ENCODE results near the gene MRI1. TPM values are rescaled to one million over a fixed set of nuclear protein-coding genes. Genes with fewer than 3 reads are reported as not detected.

Gene MRI1
- total RNA-seq, 1 donor, result 27.2 TPM

DNA sequence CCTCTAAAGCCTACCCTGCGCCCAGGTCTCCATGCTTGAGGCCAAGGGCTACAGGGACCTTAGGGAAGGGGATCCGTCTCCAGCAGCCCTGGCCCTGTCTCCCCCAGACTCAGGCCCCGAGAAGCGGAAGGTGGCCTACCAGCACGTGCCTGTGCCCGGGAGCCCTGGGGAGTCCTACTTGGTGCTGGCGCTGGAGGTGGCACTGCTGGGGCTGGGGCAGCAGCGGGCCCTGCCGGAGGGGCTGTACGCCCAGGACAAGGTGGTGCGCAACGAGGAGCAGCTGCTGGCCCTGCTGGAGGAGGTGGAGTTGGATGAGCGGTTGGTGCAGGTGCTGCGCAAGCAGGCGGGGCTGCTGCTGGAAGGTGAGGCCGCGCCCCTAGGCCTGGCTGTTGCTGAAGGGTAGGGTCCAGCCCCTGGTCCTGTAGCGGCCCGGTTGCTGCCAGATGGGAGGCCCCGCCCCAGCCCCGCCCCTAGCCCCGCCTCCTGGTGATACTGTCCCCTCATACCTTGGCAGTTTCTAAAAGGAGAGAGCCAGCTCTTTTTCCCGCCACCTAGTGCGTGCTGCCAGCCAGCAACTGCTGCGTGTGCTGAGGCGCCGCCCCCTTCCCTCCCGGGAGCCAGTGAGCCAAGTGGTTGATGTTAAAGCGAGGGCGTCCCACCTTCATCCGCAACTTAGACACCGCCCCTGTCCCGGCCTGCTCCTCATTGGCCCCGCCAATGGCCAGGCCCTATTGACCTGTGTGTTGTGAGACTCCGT, 53.5 kb downstream of the MRI1 start:
- TF ChIP-seq, protein P1, sequence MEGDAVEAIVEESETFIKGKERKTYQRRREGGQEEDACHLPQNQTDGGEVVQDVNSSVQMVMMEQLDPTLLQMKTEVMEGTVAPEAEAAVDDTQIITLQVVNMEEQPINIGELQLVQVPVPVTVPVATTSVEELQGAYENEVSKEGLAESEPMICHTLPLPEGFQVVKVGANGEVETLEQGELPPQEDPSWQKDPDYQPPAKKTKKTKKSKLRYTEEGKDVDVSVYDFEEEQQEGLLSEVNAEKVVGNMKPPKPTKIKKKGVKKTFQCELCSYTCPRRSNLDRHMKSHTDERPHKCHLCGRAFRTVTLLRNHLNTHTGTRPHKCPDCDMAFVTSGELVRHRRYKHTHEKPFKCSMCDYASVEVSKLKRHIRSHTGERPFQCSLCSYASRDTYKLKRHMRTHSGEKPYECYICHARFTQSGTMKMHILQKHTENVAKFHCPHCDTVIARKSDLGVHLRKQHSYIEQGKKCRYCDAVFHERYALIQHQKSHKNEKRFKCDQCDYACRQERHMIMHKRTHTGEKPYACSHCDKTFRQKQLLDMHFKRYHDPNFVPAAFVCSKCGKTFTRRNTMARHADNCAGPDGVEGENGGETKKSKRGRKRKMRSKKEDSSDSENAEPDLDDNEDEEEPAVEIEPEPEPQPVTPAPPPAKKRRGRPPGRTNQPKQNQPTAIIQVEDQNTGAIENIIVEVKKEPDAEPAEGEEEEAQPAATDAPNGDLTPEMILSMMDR (IDR thresholded peaks at IDR 0.05; ENCODE audit: insufficient read depth, low read depth, low read length), result no peak
- DNase-seq (ENCODE audit: low read depth), result no peak
- no peak overlapping the region for H3K4me3 ChIP-seq (ENCODE audit: low read depth, low read length)

DNA sequence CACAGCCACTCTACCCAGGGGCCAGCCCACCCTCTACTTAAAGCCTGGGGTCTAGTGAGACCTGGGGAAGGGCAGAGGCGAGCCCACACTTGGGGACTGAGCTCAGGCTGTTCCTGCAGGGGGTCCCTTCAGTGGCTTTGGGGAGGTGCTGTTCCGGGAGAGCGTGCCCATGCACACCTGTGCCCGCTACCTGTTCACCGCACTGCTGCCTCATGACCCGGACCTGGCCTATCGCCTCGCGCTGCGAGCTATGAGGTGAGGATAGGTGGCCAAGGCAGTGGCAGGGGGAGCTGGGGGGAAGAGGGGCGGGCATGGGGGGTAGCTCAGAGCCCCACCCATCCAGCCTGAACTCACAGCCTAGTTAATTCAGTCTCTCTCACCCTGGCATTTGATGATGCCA, 54.9 kb downstream of the MRI1 start:
- no peak for DNase-seq (ENCODE audit: low read depth)

DNA sequence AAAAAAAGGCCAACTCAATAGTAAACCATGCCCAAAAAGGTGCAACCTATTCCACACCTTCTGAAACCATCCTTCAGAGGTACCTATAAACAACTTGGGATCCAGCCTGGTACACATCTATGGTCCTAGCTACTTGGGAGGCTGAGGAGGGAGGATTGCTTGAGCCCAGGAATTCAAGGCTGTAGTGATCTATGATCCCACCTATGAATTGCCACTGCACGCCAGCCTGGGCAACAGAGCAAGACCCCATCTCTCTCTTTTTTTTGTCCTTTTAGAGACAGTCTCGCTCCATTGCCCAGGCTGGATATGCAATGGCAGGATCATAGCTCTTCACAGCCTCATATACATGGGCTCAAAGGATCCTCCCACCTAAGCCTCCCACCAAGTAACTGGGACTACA, 57.0 kb downstream of the MRI1 start:
- no peak overlapping the region for H3K4me3 ChIP-seq (ENCODE audit: low read depth, low read length)
- TF ChIP-seq, protein P1 (IDR thresholded peaks at IDR 0.05; ENCODE audit: insufficient read depth, low read depth, low read length), result no peak
- no peak for DNase-seq (ENCODE audit: low read depth)

More for the DNA sequence above, 54.9 kb downstream of the MRI1 start:
- TF ChIP-seq, protein P1 (IDR thresholded peaks at IDR 0.05; ENCODE audit: insufficient read depth, low read depth, low read length), result no peak
- no peak overlapping the region for H3K4me3 ChIP-seq (ENCODE audit: low read depth, low read length)

DNA sequence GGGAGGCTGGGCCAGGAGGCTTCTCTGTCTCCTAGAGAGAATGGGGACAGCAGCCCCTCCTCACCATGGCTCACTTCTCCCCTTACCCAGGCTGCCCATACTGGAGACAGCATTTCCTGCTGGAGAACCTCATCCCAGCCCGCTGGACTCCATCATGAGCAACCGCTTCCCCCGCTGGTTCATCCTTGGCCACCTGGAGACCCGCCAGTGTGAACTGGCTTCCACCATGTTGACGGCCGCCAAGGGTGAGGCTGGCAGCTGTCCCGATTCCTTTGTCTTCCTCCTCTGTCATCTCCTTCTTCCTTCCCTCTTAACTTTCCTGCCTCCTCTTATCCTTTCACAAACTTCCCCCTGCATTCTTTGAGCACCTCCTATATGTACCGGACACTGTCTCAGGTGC, 58.9 kb downstream of the MRI1 start:
- TF ChIP-seq, protein P1 (IDR thresholded peaks at IDR 0.05; ENCODE audit: insufficient read depth, low read depth, low read length), result no peak
- DNase-seq (ENCODE audit: low read depth), result no peak
- no peak overlapping the region for H3K4me3 ChIP-seq (ENCODE audit: low read depth, low read length)

Small RNA genes within 50 kb of the gene (small RNA-seq; reads per million reads assigned to genes)
- gene RN7SL619P, result not detected

Other genes with a start within 250 kb of the MRI1 start
- gene C19orf53, start 9.9 kb downstream of the MRI1 start, total RNA-seq, result 37.6 and 63.1 TPM in 2 replicates
- 12.1 and 13.2 TPM in 2 replicates for gene ZSWIM4, start 30.9 kb downstream of the MRI1 start, total RNA-seq
- gene NANOS3, start 112.6 kb downstream of the MRI1 start, total RNA-seq, result 0.64 TPM in 1 of 2 replicates, not detected in the other
- gene BRME1, start 141.6 kb downstream of the MRI1 start, total RNA-seq, result 0.32 and 0.43 TPM in 2 replicates
- gene CC2D1A, start 141.7 kb downstream of the MRI1 start, total RNA-seq, result 18.6 and 22.9 TPM in 2 replicates
- 2.6 TPM in 2 replicates for gene PODNL1, start 173.9 kb downstream of the MRI1 start, total RNA-seq
- 13.4 and 13.9 TPM in 2 replicates for gene DCAF15, start 188.0 kb downstream of the MRI1 start, total RNA-seq
- gene RFX1, start 241.8 kb downstream of the MRI1 start, total RNA-seq, result 2.3 and 2.6 TPM in 2 replicates